ENCODE data around the gene IL16. TPM values are rescaled to one million over a fixed set of nuclear protein-coding genes. Genes with fewer than 3 reads are reported as not detected.
A peak's percentile ranks its signal among the peaks of the same experiment; 100 is the strongest.

IL16 gene
- total RNA-seq, 1 donor from 2014 or later = 29.6 TPM

- Mint-ChIP-seq H3K27me3 (ENCODE audit: unreplicated experiment) (peaks cover 1% of the 10 kb centered on the region), H3K4me3 (ENCODE audit: unreplicated experiment) (no peak overlapping the region), H3K4me1 (ENCODE audit: unreplicated experiment) (peaks cover 42% of the 10 kb centered on the region), H3K9me3 (ENCODE audit: unreplicated experiment) (no peaks in the 10 kb centered on the region), H3K27ac (ENCODE audit: unreplicated experiment) (no peak overlapping the region), H3K36me3 (ENCODE audit: low read depth, unreplicated experiment) (peaks cover 18% of the 10 kb centered on the region)
- no peak for DNase-seq (ENCODE audit: low spot score)
- no peak for TF ChIP-seq CTCF (IDR thresholded peaks at IDR 0.05; ENCODE audit: unreplicated experiment)
These were observed 95.9 kb downstream of the IL16 start for GRCh38 chr15:81292523-81293001.

- H3K36me3 Mint-ChIP-seq (ENCODE audit: low read depth, unreplicated experiment) = peaks cover 9% of the 10 kb centered on the region
- H3K4me3 Mint-ChIP-seq (ENCODE audit: unreplicated experiment) = no peak overlapping the region
- H3K9me3 Mint-ChIP-seq (ENCODE audit: unreplicated experiment) = no peaks in the 10 kb centered on the region
- TF ChIP-seq CTCF (IDR thresholded peaks at IDR 0.05; ENCODE audit: unreplicated experiment) = no peak
- peaks cover 41% of the 10 kb centered on the region for H3K4me1 Mint-ChIP-seq (ENCODE audit: unreplicated experiment)
- H3K27me3 Mint-ChIP-seq (ENCODE audit: unreplicated experiment) = peaks cover 3% of the 10 kb centered on the region
- peak overlapping the region; percentile 64 for H3K27ac Mint-ChIP-seq (ENCODE audit: unreplicated experiment)
- no peak for DNase-seq (ENCODE audit: low spot score)
These were observed 97.2 kb downstream of the IL16 start for GRCh38 chr15:81293728-81294515.

GRCh38 chr15:81294516-81294880 lies 97.8 kb downstream of the IL16 start:
- Mint-ChIP-seq H3K9me3 (ENCODE audit: unreplicated experiment) (no peaks in the 10 kb centered on the region), H3K27ac (ENCODE audit: unreplicated experiment) (peak overlapping the region; percentile 91), H3K4me1 (ENCODE audit: unreplicated experiment) (peaks cover 41% of the 10 kb centered on the region), H3K4me3 (ENCODE audit: unreplicated experiment) (peak overlapping the region; percentile 62), H3K36me3 (ENCODE audit: low read depth, unreplicated experiment) (peaks cover 12% of the 10 kb centered on the region), H3K27me3 (ENCODE audit: unreplicated experiment) (peaks cover 4% of the 10 kb centered on the region)
- no peak for TF ChIP-seq CTCF (IDR thresholded peaks at IDR 0.05; ENCODE audit: unreplicated experiment)
- no peak for DNase-seq (ENCODE audit: low spot score)

- no peak for TF ChIP-seq CTCF (IDR thresholded peaks at IDR 0.05; ENCODE audit: unreplicated experiment)
- no peak for DNase-seq (ENCODE audit: low spot score)
- Mint-ChIP-seq H3K27ac (ENCODE audit: unreplicated experiment) (peak overlapping the region; percentile 88), H3K36me3 (ENCODE audit: low read depth, unreplicated experiment) (peaks cover 12% of the 10 kb centered on the region), H3K27me3 (ENCODE audit: unreplicated experiment) (peaks cover 5% of the 10 kb centered on the region), H3K9me3 (ENCODE audit: unreplicated experiment) (no peaks in the 10 kb centered on the region), H3K4me1 (ENCODE audit: unreplicated experiment) (peaks cover 41% of the 10 kb centered on the region), H3K4me3 (ENCODE audit: unreplicated experiment) (no peak overlapping the region)
These were observed 98.9 kb downstream of the IL16 start for GRCh38 chr15:81295486-81296121.

- Mint-ChIP-seq H3K27me3 (ENCODE audit: unreplicated experiment) (peaks cover 5% of the 10 kb centered on the region), H3K4me3 (ENCODE audit: unreplicated experiment) (no peak overlapping the region), H3K4me1 (ENCODE audit: unreplicated experiment) (peaks cover 41% of the 10 kb centered on the region), H3K9me3 (ENCODE audit: unreplicated experiment) (no peaks in the 10 kb centered on the region), H3K27ac (ENCODE audit: unreplicated experiment) (peak overlapping the region; percentile 88), H3K36me3 (ENCODE audit: low read depth, unreplicated experiment) (peaks cover 12% of the 10 kb centered on the region)
- DNase-seq (ENCODE audit: low spot score) = no peak
- no peak for TF ChIP-seq CTCF (IDR thresholded peaks at IDR 0.05; ENCODE audit: unreplicated experiment)
These were observed 99.5 kb downstream of the IL16 start for GRCh38 chr15:81296186-81296585.

Measured in endothelial cell (in vitro differentiated cells).